Measurements from ENCODE around the gene CENPB. TPM values are rescaled to one million over a fixed set of nuclear protein-coding genes. Genes with fewer than 3 reads are reported as not detected.
"Not testable (repeated sequence)": the region's sequence is repeated elsewhere in the genome, so short reads cannot be mapped to it uniquely, and the experiment has no call there.

CENPB gene
- total RNA-seq, 1 experiment from 2014 or later, result 115 TPM

GRCh38 chr20:3796477-3797225, 10.1 kb upstream of the CENPB start:
- DNase-seq (ENCODE audit: low read depth, low spot score), result no peak
- in situ Hi-C loops (cut with HindIII; ENCODE audit: low pct_unique_long_range_greater_than_20kb, low sequenced_read_pairs), result no loop called here

- DNase-seq (ENCODE audit: low read depth, low spot score), result peak; percentile 95
- in situ Hi-C loops (cut with HindIII; ENCODE audit: low pct_unique_long_range_greater_than_20kb, low sequenced_read_pairs), result no loop called here
Observed at GRCh38 chr20:3795511-3796468, 9.2 kb upstream of the CENPB start, which contains the start of gene CDC25B. TSS of gene CDC25B (plus strand) at chr20:3796310. CDS start at chr20:3796532, 222 bp downstream.

GRCh38 chr20:3794701-3795420, 8.3 kb upstream of the CENPB start:
- in situ Hi-C loops (cut with HindIII; ENCODE audit: low pct_unique_long_range_greater_than_20kb, low sequenced_read_pairs), result no loop called here
- no peak for DNase-seq (ENCODE audit: low read depth, low spot score)

- in situ Hi-C loops (cut with HindIII; ENCODE audit: low pct_unique_long_range_greater_than_20kb, low sequenced_read_pairs); DNase-seq (ENCODE audit: low read depth, low spot score): not testable (repeated sequence)
Observed at GRCh38 chr20:3794168-3794567, 7.6 kb upstream of the CENPB start.

GRCh38 chr20:3789201-3789600, 2.7 kb upstream of the CENPB start:
- in situ Hi-C loops (cut with HindIII; ENCODE audit: low pct_unique_long_range_greater_than_20kb, low sequenced_read_pairs); DNase-seq (ENCODE audit: low read depth, low spot score): not testable (repeated sequence)

- DNase-seq (ENCODE audit: low read depth, low spot score), result peak; percentile 78
- in situ Hi-C loops (cut with HindIII; ENCODE audit: low pct_unique_long_range_greater_than_20kb, low sequenced_read_pairs), result no loop called here
Observed at GRCh38 chr20:3788685-3789155, 2.2 kb upstream of the CENPB start.

- no peak for DNase-seq (ENCODE audit: low read depth, low spot score)
- in situ Hi-C loops (cut with HindIII; ENCODE audit: low pct_unique_long_range_greater_than_20kb, low sequenced_read_pairs), result no loop called here
Observed at GRCh38 chr20:3787324-3788014, 929 bp upstream of the CENPB start.

- DNase-seq (ENCODE audit: low read depth, low spot score), result no peak
- in situ Hi-C loops (cut with HindIII; ENCODE audit: low pct_unique_long_range_greater_than_20kb, low sequenced_read_pairs), result no loop called here
Observed at GRCh38 chr20:3786126-3786484, 435 bp downstream of the CENPB start.

GRCh38 chr20:3785240-3786125, 1.1 kb downstream of the CENPB start:
- no peak for DNase-seq (ENCODE audit: low read depth, low spot score)
- in situ Hi-C loops (cut with HindIII; ENCODE audit: low pct_unique_long_range_greater_than_20kb, low sequenced_read_pairs), result no loop called here

- no peak for DNase-seq (ENCODE audit: low read depth, low spot score)
- in situ Hi-C loops (cut with HindIII; ENCODE audit: low pct_unique_long_range_greater_than_20kb, low sequenced_read_pairs), result no loop called here
Observed at GRCh38 chr20:3784863-3785239, 1.7 kb downstream of the CENPB start.

GRCh38 chr20:3784216-3784853, 2.2 kb downstream of the CENPB start:
- in situ Hi-C loops (cut with HindIII; ENCODE audit: low pct_unique_long_range_greater_than_20kb, low sequenced_read_pairs), result no loop called here
- DNase-seq (ENCODE audit: low read depth, low spot score), result no peak

- in situ Hi-C loops (cut with HindIII; ENCODE audit: low pct_unique_long_range_greater_than_20kb, low sequenced_read_pairs), result no loop called here
- DNase-seq (ENCODE audit: low read depth, low spot score), result no peak
Observed at GRCh38 chr20:3783511-3784195, 2.9 kb downstream of the CENPB start.

- DNase-seq (ENCODE audit: low read depth, low spot score), result no peak
- in situ Hi-C loops (cut with HindIII; ENCODE audit: low pct_unique_long_range_greater_than_20kb, low sequenced_read_pairs), result no loop called here
Observed at GRCh38 chr20:3783068-3783489, 3.5 kb downstream of the CENPB start.

- in situ Hi-C loops (cut with HindIII; ENCODE audit: low pct_unique_long_range_greater_than_20kb, low sequenced_read_pairs), result no loop called here
Observed at GRCh38 chr20:3782597-3782996, 3.9 kb downstream of the CENPB start.

GRCh38 chr20:3781153-3781910, 5.2 kb downstream of the CENPB start, which contains the start of gene SPEF1:
TSS of gene SPEF1 (minus strand) at chr20:3781448. CDS start at chr20:3781287, 161 bp downstream.
- in situ Hi-C loops (cut with HindIII; ENCODE audit: low pct_unique_long_range_greater_than_20kb, low sequenced_read_pairs), result no loop called here
- peak; percentile 99 for DNase-seq (ENCODE audit: low read depth, low spot score)

More at GRCh38 chr20:3782597-3782996, 3.9 kb downstream of the CENPB start:
- no peak for DNase-seq (ENCODE audit: low read depth, low spot score)

All from SK-MEL-5 (cell line).